Calu3 (cell line): ENCODE measurements around the gene ZNF521. TPM values are rescaled to one million over a fixed set of nuclear protein-coding genes. Genes with fewer than 3 reads are reported as not detected.

ENCODE experiments used
- BruUV-seq: library from RNA; stranded (reverse); fragments of 400-500 nt; replicated peaks from 2 replicates; lab custom pipeline; 2021; lab: Mats Ljungman, UMichigan
- CTCF ChIA-PET: fragments of 300-600 bp; sonication (Branson Sonifier 250); formaldehyde crosslinking; loops from one replicate; lab custom pipeline; 2022; ENCODE audit warnings: antibody characterized with exemption; lab: Charles Lee
- DNase-seq: peaks from one replicate; pipeline ENCODE4 v3.0.0; 2022
- H3K27ac Mint-ChIP-seq: one replicate; pipeline ENCODE4 v1.8.0; 2022; ENCODE audit warnings: mixed read lengths; ENCODE audit not compliant: unreplicated experiment
- H3K27me3 Mint-ChIP-seq: one replicate; pipeline ENCODE4 v1.8.0; 2022; ENCODE audit warnings: mixed read lengths; ENCODE audit not compliant: unreplicated experiment
- H3K36me3 Mint-ChIP-seq: one replicate; pipeline ENCODE4 v1.8.0; 2022; ENCODE audit warnings: mild to moderate bottlenecking, moderate library complexity, mixed read lengths; ENCODE audit not compliant: insufficient read depth, unreplicated experiment
- H3K4me1 Mint-ChIP-seq: one replicate; pipeline ENCODE4 v1.8.0; 2022; ENCODE audit warnings: mild to moderate bottlenecking, low read depth, mixed read lengths; ENCODE audit not compliant: unreplicated experiment
- H3K4me3 Mint-ChIP-seq: one replicate; pipeline ENCODE4 v1.8.0; 2022; ENCODE audit warnings: mild to moderate bottlenecking, low read depth, moderate library complexity, mixed read lengths; ENCODE audit not compliant: unreplicated experiment
- H3K9me3 Mint-ChIP-seq: one replicate; pipeline ENCODE4 v1.8.0; 2022; ENCODE audit warnings: low read depth, mixed read lengths; ENCODE audit not compliant: unreplicated experiment
- CTCF ChIP-seq: fragments of 200-600 bp; IDR thresholded peaks from one replicate; pipeline ENCODE4 v1.8.0; 2022; ENCODE audit warnings: antibody characterized with exemption; ENCODE audit not compliant: unreplicated experiment
- intact Hi-C: fragments of 100-400 bp; cut with micrococcal nuclease; formaldehyde crosslinking; loops from one replicate; pipeline ENCODE4 v1.10.0; 2022; ENCODE audit not compliant: unreplicated experiment
- total RNA-seq: library from RNA; stranded (reverse); gene quantifications from 2 replicates; pipeline ENCODE4 v1.2.3, GENCODE V29; 2022

ZNF521 gene
- total RNA-seq, 1 experiment from 2014 or later = not detected

- no peaks in the 10 kb centered on the region for H3K4me1 Mint-ChIP-seq
- no peak overlapping the region for H3K4me3 Mint-ChIP-seq
- no TSS peak for BruUV-seq
- DNase-seq = no peak
- no peak overlapping the region for H3K27ac Mint-ChIP-seq
- no peak for TF ChIP-seq CTCF
- no peaks in the 10 kb centered on the region for H3K27me3 Mint-ChIP-seq
- no peaks in the 10 kb centered on the region for H3K36me3 Mint-ChIP-seq
- CTCF ChIA-PET = no interaction called here
- H3K9me3 Mint-ChIP-seq = no peaks in the 10 kb centered on the region
- intact Hi-C loops = no loop called here
These were observed 180.6 kb downstream of the ZNF521 start for GRCh38 chr18:25171334-25171733.

- no TSS peak for BruUV-seq
- H3K9me3 Mint-ChIP-seq = no peaks in the 10 kb centered on the region
- H3K4me1 Mint-ChIP-seq = no peaks in the 10 kb centered on the region
- H3K27ac Mint-ChIP-seq = no peak overlapping the region
- H3K36me3 Mint-ChIP-seq = no peaks in the 10 kb centered on the region
- H3K27me3 Mint-ChIP-seq = peaks cover 4% of the 10 kb centered on the region
- intact Hi-C loops = no loop called here
- no peak for TF ChIP-seq CTCF
- CTCF ChIA-PET = no interaction called here
- no peak overlapping the region for H3K4me3 Mint-ChIP-seq
- no peak for DNase-seq
These were observed 181.6 kb downstream of the ZNF521 start for GRCh38 chr18:25170402-25170801.

GRCh38 chr18:25169701-25170100 lies 182.3 kb downstream of the ZNF521 start:
- intact Hi-C loops = no loop called here

GRCh38 chr18:25167612-25168410 lies 184.2 kb downstream of the ZNF521 start:
- no TSS peak for BruUV-seq
- Mint-ChIP-seq H3K4me3 (no peak overlapping the region), H3K4me1 (no peaks in the 10 kb centered on the region), H3K9me3 (no peaks in the 10 kb centered on the region), H3K27ac (no peak overlapping the region), H3K27me3 (peaks cover 29% of the 10 kb centered on the region), H3K36me3 (no peaks in the 10 kb centered on the region)
- CTCF ChIA-PET = no interaction called here
- no peak for DNase-seq
- no peak for TF ChIP-seq CTCF
- intact Hi-C loops = no loop called here

More at GRCh38 chr18:25169701-25170100, 182.3 kb downstream of the ZNF521 start:
- DNase-seq = no peak
- H3K27me3 Mint-ChIP-seq = peaks cover 11% of the 10 kb centered on the region
- CTCF ChIA-PET = no interaction called here
- no TSS peak for BruUV-seq
- no peaks in the 10 kb centered on the region for H3K36me3 Mint-ChIP-seq
- H3K4me1 Mint-ChIP-seq = no peaks in the 10 kb centered on the region
- H3K9me3 Mint-ChIP-seq = no peaks in the 10 kb centered on the region
- no peak for TF ChIP-seq CTCF
- no peak overlapping the region for H3K4me3 Mint-ChIP-seq
- no peak overlapping the region for H3K27ac Mint-ChIP-seq
